Measurements from ENCODE around the gene DNAH10. TPM values are rescaled to one million over a fixed set of nuclear protein-coding genes. Genes with fewer than 3 reads are reported as not detected.

Gene DNAH10
- total RNA-seq, 1 experiment from 2014 or later = 0.09 TPM

GRCh38 chr12:123951467-123951866 lies 189.4 kb downstream of the DNAH10 start (continued):
- no peak for TF ChIP-seq E2F5 (CRISPR knock-in tag; IDR thresholded peaks at IDR 0.05)
- TF ChIP-seq NFE2L1 (CRISPR knock-in tag; IDR thresholded peaks at IDR 0.05) = no peak
- TF ChIP-seq SOX15 (CRISPR knock-in tag; IDR thresholded peaks at IDR 0.05) = no peak

GRCh38 chr12:123952037-123952436 lies 189.9 kb downstream of the DNAH10 start:
- CTCF ChIA-PET = no interaction called here

More at GRCh38 chr12:123952037-123952436, 189.9 kb downstream of the DNAH10 start:
- Mint-ChIP-seq H3K27ac (no peak overlapping the region), H3K27me3 (ENCODE audit: low read depth) (peaks cover 54% of the 10 kb centered on the region), H3K9me3 (no peaks in the 10 kb centered on the region), H3K4me3 (no peak overlapping the region), H3K36me3 (no peaks in the 10 kb centered on the region), H3K4me1 (no peaks in the 10 kb centered on the region)
- TF ChIP-seq ATF1 (CRISPR knock-in tag; IDR thresholded peaks at IDR 0.05) (no peak), ERG (CRISPR knock-in tag; IDR thresholded peaks at IDR 0.05) (no peak), PRRX2 (CRISPR knock-in tag; IDR thresholded peaks at IDR 0.05) (no peak), CTCF (IDR thresholded peaks at IDR 0.05) (no peak), ZBTB21 (CRISPR knock-in tag; IDR thresholded peaks at IDR 0.05; ENCODE audit: borderline replicate concordance) (no peak), ESRRA (CRISPR knock-in tag; IDR thresholded peaks at IDR 0.05; ENCODE audit: borderline replicate concordance) (no peak), AR (CRISPR knock-in tag; IDR thresholded peaks at IDR 0.05) (no peak), NFE2L1 (CRISPR knock-in tag; IDR thresholded peaks at IDR 0.05) (no peak), GTF2I (CRISPR knock-in tag; conservative IDR thresholded peaks at IDR 0.05) (no peak), HMGA2 (CRISPR knock-in tag; IDR thresholded peaks at IDR 0.05) (no peak), ZNF232 (CRISPR knock-in tag; IDR thresholded peaks at IDR 0.05) (no peak), E2F1 (CRISPR knock-in tag; IDR thresholded peaks at IDR 0.05) (no peak)
- POLR2A ChIA-PET = no interaction called here
- ATAC-seq = no peak
- DNase-seq (ENCODE audit: low spot score) = no peak
